Nephron (organoid): Measurements from ENCODE around the gene PWP2.

ENCODE experiments used
- H3K27ac Mint-ChIP-seq, 3 experiments: 2 replicates each; pipeline ENCODE4 v1.8.0; 2020; ENCODE audit warnings: mixed read lengths in 3 of 3, mild to moderate bottlenecking in 2 of 3, moderate library complexity in 1 of 3
- H3K27me3 Mint-ChIP-seq: 2 replicates; pipeline ENCODE4 v1.8.0; 2021; ENCODE audit warnings: low read depth, mild to moderate bottlenecking, moderate library complexity, mixed read lengths
- H3K36me3 Mint-ChIP-seq: 2 replicates; pipeline ENCODE4 v1.8.0; 2020; ENCODE audit warnings: low read depth, mixed read lengths
- H3K4me1 Mint-ChIP-seq: 2 replicates; pipeline ENCODE4 v1.8.0; 2020; ENCODE audit warnings: mixed read lengths
- H3K4me3 Mint-ChIP-seq, 3 experiments: 2 replicates each; pipeline ENCODE4 v1.8.0; 2020; ENCODE audit warnings: mild to moderate bottlenecking in 3 of 3, mixed read lengths in 3 of 3, moderate library complexity in 2 of 3
- H3K9me3 Mint-ChIP-seq: 2 replicates; pipeline ENCODE4 v1.8.0; 2020; ENCODE audit warnings: mixed read lengths
- TF ChIP-seq, protein P1 (sequence below), 3 experiments: fragments of 200-600 bp; sonication (generic); IDR thresholded peaks; one replicate each; pipeline ENCODE4 v1.5.0; 2021; ENCODE audit warnings: antibody characterized with exemption in 3 of 3; ENCODE audit not compliant: unreplicated experiment in 3 of 3

The PWP2 gene

GRCh38 chr21:44084496-44085241 is 22.5 kb upstream of the PWP2 start:
- H3K27me3 Mint-ChIP-seq = no peaks in the 10 kb centered on the region
- peaks cover 7% of the 10 kb centered on the region for H3K4me1 Mint-ChIP-seq
- peaks cover 75% of the 10 kb centered on the region for H3K36me3 Mint-ChIP-seq
- no peak overlapping the region for H3K4me3 Mint-ChIP-seq
- no peaks in the 10 kb centered on the region for H3K9me3 Mint-ChIP-seq
- TF ChIP-seq, protein P1, sequence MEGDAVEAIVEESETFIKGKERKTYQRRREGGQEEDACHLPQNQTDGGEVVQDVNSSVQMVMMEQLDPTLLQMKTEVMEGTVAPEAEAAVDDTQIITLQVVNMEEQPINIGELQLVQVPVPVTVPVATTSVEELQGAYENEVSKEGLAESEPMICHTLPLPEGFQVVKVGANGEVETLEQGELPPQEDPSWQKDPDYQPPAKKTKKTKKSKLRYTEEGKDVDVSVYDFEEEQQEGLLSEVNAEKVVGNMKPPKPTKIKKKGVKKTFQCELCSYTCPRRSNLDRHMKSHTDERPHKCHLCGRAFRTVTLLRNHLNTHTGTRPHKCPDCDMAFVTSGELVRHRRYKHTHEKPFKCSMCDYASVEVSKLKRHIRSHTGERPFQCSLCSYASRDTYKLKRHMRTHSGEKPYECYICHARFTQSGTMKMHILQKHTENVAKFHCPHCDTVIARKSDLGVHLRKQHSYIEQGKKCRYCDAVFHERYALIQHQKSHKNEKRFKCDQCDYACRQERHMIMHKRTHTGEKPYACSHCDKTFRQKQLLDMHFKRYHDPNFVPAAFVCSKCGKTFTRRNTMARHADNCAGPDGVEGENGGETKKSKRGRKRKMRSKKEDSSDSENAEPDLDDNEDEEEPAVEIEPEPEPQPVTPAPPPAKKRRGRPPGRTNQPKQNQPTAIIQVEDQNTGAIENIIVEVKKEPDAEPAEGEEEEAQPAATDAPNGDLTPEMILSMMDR (IDR thresholded peaks at IDR 0.05; ENCODE audit: unreplicated experiment in 3 of 3) = no peak
- peak overlapping the region in 1 of 3 experiments; percentile 60 for H3K27ac Mint-ChIP-seq

GRCh38 chr21:44085491-44086321 is 21.5 kb upstream of the PWP2 start:
- peaks cover 76% of the 10 kb centered on the region for H3K36me3 Mint-ChIP-seq
- no peaks in the 10 kb centered on the region for H3K27me3 Mint-ChIP-seq
- H3K4me3 Mint-ChIP-seq = no peak overlapping the region
- TF ChIP-seq, protein P1 (IDR thresholded peaks at IDR 0.05; ENCODE audit: unreplicated experiment in 3 of 3) = no peak
- H3K27ac Mint-ChIP-seq = no peak overlapping the region
- H3K9me3 Mint-ChIP-seq = no peaks in the 10 kb centered on the region
- peaks cover 7% of the 10 kb centered on the region for H3K4me1 Mint-ChIP-seq

GRCh38 chr21:44086636-44087425 is 20.4 kb upstream of the PWP2 start:
- TF ChIP-seq, protein P1 (IDR thresholded peaks at IDR 0.05; ENCODE audit: unreplicated experiment in 3 of 3) = no peak
- H3K4me3 Mint-ChIP-seq = no peak overlapping the region

DNA sequence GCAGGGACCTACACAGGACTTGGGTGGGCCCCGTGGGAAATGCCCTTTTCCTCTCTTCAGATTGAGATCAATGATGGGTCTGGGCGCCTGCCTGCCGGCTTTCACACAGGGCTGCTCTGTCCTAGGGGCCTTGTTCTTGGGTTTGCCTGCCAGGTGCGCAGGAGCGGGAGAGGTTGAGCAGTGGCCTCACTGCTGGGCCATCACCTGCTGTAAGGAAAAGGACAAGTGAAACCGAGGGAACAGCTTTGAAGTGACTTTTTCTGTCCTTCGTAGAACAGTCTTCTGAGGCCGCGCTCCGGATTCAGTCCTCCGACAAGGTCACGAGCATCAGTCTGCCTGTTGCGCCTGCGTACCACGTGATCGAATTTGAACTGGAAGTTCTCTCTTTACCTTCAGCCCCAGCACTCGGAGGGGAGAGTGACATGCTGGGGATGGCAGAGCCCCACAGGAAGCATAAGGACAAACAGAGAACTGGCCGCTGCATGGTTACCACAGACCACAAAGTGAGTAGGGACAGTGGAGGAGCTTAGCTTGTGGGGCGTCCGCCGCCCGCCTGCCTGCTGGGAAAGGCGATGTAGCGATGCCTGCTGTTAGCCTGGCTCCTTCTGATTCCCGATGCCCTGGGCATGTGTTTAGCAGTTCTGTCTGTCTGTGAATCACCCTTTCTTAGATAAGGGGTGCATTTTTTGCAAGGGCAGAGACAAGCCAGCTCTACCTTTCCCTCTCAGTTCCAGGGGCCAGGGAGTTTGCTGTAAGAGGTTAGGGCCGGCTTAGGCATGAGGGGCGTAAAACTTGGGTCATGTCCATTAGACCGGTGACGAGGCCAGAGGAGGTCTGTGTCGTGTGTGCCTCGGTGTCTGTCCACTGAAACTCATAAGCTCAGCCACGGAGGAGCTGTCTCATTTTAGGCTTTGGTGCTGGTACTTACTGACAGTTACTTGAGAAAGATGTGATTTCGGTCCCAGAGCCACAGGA is 19.5 kb upstream of the PWP2 start:
- H3K4me3 Mint-ChIP-seq = no peak overlapping the region
- no peaks in the 10 kb centered on the region for H3K9me3 Mint-ChIP-seq
- H3K4me1 Mint-ChIP-seq = peaks cover 7% of the 10 kb centered on the region
- H3K27ac Mint-ChIP-seq = peak overlapping the region in 1 of 3 experiments; percentile 50
- TF ChIP-seq, protein P1 (IDR thresholded peaks at IDR 0.05; ENCODE audit: unreplicated experiment in 3 of 3) = no peak
- no peaks in the 10 kb centered on the region for H3K27me3 Mint-ChIP-seq
- H3K36me3 Mint-ChIP-seq = peaks cover 68% of the 10 kb centered on the region

More at GRCh38 chr21:44086636-44087425, 20.4 kb upstream of the PWP2 start:
- no peaks in the 10 kb centered on the region for H3K27me3 Mint-ChIP-seq
- H3K36me3 Mint-ChIP-seq = peaks cover 69% of the 10 kb centered on the region
- H3K9me3 Mint-ChIP-seq = no peaks in the 10 kb centered on the region
- H3K4me1 Mint-ChIP-seq = peaks cover 7% of the 10 kb centered on the region
- H3K27ac Mint-ChIP-seq = peak overlapping the region in 1 of 3 experiments; percentile 46

DNA sequence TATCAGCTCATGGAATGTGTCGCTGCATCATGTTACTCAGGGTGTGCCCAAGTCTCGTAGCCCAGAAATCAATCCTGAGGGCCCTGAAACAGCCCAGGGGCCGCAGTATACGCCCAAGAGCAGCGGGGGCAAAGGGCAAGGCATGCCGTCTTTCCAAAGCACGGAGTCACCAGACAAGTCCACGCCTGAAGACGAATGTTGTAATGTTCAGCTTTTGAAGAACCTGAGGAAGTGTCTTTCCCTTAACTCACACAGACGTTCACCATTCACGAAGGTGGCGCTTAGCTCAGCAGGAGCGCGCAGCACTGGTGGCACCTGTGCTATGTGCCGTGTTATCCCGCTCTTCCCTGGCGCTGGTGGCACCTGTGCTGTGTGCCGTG is 18.8 kb upstream of the PWP2 start:
- TF ChIP-seq, protein P1 (IDR thresholded peaks at IDR 0.05; ENCODE audit: unreplicated experiment in 3 of 3) = no peak
- H3K9me3 Mint-ChIP-seq = no peaks in the 10 kb centered on the region
- no peaks in the 10 kb centered on the region for H3K27me3 Mint-ChIP-seq
- H3K4me1 Mint-ChIP-seq = peaks cover 7% of the 10 kb centered on the region
- H3K36me3 Mint-ChIP-seq = peaks cover 61% of the 10 kb centered on the region
- no peak overlapping the region for H3K4me3 Mint-ChIP-seq
- H3K27ac Mint-ChIP-seq = peak overlapping the region in 2 of 3 experiments; percentile 80 to 92
